Stimulated activated CD4-positive, alpha-beta T cell treated with anti-CD3 and anti-CD28 coated beads, Interleukin-4, amount 100 ng/mL, for 24 hours (primary cell): ENCODE data around the gene SH3BP2.

Source experiments
- DNase-seq: peaks from one replicate; pipeline ENCODE4 v3.0.0-alpha.2; 2020

SH3BP2 gene

DNA sequence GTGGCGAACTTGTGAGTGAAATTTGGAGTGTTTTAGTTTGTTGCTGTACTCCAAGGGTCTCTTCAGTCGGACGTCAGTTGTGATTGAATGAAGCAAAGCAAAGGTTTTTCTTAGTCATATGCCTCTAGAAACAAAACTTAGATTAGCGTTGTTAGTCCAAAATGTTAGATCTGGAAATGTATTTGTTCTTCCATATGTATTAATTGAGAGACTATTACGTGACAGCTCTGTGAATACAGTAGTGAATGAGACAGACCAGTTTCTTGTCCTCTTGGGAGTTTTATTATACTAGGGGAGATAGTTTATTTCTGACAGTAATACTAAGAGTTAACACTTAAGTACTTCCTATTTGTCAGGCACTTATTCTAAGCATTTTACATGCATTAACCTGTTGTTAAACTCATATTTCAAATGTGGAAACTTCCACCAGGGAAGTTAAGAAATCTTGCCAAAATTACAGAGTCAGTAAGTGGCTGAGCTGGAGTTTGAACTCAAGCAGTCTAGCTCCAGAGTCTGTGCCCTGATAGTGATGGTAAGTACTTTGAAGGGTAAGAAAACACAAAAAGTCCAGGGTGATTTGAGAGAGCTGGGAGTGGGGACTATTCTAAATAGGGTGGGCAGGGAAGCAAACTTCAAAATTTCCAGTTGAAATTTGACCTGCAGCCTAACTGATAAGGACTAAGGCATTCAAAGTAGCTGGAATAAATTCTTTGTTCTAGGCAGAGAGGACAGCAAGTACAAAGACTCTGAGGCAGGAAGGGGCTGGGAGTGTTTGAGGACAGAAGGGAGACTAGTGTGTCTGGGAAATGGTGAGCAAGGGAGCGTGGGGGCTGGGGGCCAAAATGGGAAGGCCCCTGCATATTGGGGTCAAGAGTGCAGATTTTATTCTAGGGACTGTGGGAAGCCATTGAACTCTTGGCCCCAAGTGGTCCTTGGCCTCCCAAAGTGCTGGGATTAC lies 67.8 kb downstream of the SH3BP2 start:
- DNase-seq = no peak

DNA sequence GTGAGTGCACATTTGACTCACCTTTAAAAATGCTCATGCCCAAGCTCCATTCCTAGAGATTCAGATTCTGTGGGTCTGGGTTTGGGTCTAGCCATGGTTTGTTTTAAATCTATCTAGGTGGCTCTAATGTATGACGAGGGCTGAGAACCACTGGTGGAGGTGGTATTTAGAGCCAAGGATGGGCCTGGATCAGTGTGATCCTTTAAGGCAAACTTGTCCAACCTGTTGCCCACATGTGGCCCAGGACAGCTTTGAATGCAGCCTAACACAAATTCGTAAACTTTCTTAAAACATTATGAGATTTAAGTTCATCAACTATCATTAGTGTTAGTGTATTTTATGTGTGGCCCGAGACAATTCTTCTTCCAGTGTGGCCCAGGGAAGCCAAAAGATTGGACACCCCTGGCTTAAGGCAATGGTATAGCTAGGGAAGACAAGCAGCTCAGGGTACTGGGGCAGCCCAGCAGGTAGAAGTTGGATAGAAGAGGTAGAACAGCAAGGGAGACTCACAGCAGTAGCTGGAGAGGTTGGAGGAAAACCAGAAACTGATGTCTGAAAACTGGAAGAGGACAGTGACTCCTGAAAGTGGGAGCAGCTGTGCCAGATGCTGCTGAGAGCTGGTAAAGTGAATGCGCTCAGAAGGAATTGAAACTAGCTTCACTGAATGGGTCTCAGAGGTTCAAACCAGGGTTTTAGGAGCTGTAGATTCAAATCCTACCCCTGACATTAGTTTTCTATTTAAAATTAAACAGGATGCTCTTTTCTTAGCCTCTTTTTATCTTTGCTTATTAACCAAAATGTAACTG lies 68.9 kb downstream of the SH3BP2 start:
- no peak for DNase-seq

GRCh38 chr4:2862528-2862927 lies 69.6 kb downstream of the SH3BP2 start:
- no peak for DNase-seq

DNA sequence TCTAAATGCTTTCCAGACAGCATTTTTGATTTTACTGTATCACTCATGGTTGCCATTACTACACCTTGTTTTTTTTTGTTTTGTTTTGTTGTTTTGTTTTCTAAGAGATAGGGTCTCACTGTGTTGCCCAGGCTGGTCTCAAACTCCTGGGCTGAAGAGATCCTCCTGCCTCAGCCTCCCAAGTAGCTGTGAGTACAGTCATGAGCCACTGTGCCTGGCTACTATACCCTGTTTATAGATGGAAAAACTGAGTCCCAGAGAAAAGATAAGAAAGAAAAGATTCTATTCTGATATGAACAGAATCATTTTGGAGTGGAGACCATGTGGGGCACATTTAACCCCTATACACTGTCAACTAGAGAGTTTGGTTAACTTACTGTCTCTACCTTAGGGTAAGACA lies 70.8 kb downstream of the SH3BP2 start:
- no peak for DNase-seq

DNA sequence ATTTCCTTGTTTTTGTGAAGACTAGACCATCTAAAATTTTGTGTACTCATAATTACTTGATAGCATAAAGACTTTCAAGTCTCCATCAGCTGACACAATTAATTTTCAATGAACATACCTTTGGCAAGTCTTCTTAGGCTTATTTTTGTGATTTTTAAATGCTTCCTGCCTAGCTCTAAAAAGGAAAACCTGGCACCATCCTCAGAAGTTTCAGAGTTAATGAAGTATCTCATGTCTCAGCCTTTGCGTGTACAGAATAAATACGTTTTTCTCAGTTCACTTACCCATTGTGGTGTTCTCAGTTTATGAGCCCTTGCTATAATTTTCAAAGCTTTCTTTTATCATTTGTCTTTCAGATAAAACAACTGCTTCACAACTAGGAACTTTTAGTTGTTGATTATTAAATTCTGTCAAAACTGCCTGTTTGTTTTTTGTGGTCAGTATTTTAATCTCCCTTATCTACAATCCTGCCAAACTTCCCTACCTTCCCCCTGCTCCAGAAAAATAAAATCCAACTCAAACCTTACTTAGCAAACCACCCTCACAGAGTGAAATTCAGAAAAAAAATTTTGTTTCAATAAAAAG lies 72.4 kb downstream of the SH3BP2 start:
- no peak for DNase-seq

DNA sequence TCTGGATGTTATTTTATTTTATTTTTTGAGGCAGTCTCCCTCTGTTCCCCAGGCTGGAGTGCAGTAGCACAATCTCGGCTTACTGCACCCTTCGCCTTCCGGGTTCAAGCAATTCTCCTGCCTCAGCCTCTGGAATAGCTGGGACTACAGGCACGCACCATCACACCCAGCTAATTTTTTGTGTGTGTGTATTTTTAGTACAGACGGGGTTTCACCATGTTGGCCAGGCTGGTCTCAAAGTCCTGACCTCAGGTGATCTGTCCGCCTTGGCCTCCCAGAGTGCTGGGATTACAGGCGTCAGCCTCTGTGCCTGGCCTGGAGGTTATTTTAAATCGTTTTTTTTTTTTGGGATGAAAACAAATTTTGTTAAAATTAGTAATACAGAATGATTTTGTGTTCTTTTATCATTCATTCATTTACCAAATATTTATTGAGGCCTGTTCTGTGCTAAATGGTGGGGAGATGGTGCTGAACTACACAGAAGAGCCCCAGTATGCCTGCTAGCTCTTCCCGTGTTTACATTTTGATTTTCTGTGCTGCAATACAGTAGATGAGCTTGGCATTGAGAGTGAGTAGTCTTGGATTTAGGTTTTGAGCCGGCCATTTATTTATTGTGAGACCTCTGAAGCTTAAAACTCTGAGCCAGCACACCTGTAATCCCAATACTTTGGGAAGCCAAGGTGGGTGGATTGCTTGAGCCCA lies 73.4 kb downstream of the SH3BP2 start:
- DNase-seq = no peak

DNA sequence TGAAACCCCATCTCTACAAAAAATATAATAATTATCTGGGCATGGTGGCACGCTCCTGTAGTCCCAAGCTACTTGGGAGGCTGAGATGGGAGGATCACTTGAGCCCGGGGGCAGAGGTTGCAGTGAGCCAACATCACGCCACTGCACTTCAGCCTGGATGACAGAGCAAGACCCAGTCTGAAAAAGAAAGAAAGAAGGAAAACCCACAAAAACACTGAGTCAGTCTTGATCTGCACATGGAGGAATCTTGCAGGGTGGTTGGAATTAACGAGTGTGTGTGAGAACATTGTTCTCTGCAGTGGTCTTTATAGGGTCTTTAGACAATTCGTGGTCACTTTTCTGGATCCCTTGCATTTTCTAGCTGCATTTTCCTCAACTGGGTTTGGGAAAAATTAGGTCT lies 74.0 kb downstream of the SH3BP2 start:
- DNase-seq = no peak

DNA sequence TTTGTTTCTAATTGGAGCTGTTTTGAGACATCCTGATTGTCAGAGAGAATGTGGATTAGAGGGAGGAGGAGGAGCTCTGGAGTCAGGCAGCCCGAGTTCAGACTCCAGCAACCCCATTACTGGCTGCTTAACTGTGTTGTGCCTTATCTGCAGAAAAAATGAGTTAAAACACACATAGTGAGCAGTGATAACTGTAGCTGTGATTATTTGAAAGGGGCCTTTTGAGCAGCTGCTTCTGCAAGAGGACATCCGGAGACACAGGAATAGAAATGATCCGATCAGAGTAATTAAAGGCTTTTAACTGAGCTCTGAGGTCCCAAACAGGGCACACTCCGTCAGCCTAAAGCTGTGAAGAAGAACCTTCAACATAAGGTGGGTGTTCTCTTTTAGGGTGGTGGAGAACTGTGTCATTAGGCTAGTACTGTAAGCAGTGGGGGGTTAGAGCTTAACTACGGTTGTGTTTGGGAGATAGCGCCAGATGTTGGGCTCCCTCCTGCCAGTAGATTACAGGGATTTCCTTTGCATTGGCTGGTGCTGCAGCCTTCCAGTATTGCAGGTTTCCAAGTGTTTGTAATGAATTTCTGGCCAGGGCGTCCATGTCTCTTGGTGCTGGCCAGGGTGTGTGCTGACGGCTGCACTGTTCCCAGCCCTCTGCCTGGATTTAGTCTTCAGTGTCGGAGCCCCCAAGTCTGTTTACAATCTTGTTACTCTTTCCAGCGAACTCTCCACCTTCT lies 75.0 kb downstream of the SH3BP2 start:
- DNase-seq = no peak

- no peak for DNase-seq
These were observed 76.1 kb downstream of the SH3BP2 start for GRCh38 chr4:2868877-2869487.

GRCh38 chr4:2869659-2870058 lies 76.8 kb downstream of the SH3BP2 start:
- no peak for DNase-seq

GRCh38 chr4:2870082-2870481 lies 77.2 kb downstream of the SH3BP2 start:
- DNase-seq = no peak

DNA sequence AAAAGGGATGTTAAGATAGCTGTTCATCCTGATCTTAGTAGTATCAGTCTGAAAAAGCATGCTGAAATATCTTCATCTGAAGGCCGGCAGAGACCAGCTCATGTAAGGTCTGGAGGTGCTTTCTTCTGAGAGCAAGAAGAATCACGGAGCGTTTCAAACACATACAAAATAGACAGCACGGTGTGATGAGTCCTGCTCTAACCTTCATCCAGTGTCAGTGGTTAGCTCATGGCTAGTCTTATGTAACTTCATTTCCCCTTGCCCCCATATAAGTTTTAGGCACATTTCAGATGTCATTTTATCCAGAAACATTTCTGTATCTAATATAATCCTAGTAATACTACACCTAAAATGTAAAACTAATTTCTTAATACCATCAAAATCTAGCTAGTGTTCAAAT lies 78.6 kb downstream of the SH3BP2 start:
- no peak for DNase-seq

DNA sequence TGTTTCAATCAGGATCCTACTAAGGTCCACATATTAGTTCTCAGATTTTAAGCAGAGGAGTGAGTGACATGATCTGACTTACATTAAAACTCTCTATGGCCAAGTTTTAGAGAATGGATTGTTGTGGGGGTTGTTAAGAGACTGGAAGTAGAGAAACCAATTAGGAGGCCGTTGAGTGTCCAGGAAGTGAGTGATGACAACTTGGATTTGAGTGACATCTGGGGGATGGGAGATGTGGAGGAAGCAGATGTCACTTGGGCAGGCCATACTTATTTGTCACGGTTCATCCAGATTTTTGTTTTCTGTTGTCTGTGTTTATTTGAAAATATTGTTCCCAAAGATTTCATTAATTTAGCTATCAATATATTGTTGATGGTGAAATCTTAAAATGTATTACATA lies 79.0 kb downstream of the SH3BP2 start:
- DNase-seq = no peak

DNA sequence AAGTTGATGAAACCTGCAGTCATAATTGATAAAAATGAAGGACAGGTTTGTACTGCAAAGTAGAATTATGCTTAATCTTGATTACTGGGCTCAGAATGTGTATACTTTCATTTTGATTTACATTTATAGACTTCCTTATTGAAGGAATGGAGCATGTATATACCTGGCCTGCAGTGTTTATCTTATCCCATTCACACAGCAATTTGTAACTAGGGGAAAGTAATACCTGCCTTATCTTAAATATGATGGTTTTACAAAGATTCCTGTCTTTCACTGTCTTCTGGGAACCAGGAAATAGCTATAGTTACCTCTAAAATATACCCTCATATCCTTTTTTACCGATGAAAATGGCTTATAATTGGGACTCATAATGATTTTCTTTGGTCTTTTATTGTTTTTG lies 80.4 kb downstream of the SH3BP2 start:
- DNase-seq = no peak

GRCh38 chr4:2874861-2875260 lies 82.0 kb downstream of the SH3BP2 start:
- DNase-seq = no peak

GRCh38 chr4:2875556-2875955 lies 82.7 kb downstream of the SH3BP2 start:
- no peak for DNase-seq

DNA sequence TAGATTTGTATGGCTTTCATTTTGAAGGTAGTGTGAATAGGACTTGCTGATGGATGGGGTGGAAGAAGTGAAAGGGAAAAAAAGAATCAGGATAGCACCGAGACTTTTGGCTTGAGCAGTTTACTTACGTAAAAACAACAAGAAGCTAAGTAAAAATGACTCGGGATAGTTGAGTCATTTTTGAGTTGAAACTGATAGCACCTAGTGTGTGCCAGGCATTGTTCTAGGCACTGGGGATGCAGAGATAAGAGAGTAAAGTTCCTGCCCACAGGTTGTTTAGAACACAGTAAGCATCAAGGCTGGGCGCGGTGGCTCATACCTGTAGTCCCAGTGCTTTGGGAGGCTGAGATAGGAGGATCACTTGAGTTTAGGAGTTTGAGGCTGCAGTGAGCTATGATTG lies 85.5 kb downstream of the SH3BP2 start:
- no peak for DNase-seq

DNA sequence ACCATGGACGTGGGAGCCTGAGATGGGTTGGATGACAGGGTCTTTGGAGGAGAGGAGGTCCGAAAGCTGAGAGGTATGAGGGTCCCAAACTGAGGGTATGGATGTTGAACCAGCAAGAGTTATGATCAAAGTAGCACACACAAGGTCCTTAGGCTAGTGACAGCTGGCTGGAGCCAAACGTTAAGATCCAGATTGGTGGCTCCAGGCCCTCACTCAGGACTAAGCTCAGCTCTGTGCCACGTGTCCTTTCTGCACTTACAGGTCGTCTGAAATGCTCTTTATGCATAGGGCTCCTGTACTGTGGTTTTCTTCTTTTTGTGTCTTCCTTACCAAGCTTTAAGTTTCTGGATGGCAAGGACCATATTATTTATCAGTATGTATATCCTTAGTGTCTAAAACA lies 86.1 kb downstream of the SH3BP2 start:
- DNase-seq = no peak

- no peak for DNase-seq
These were observed 88.5 kb downstream of the SH3BP2 start for GRCh38 chr4:2881431-2881830.

DNA sequence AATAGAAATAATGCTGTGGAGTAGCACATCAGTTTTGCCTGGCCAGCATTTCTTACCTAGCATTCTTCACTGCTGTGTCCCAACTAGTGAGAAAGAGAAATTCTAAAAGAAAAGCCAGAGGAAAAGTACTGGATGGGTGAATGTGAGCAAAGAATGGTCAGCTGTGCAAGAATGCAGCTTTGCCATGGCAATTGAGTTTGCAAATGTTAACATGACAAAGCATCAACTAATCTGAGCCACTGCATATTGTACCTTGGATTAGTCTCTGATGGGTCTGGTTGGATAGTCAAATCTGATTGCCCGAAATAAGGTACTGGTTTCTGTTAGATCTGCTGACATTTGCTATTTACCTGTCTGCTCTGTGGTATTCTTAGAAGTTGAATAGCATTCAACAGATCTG lies 89.5 kb downstream of the SH3BP2 start:
- no peak for DNase-seq

- no peak for DNase-seq
These were observed 93.3 kb downstream of the SH3BP2 start for GRCh38 chr4:2886161-2886560.

DNA sequence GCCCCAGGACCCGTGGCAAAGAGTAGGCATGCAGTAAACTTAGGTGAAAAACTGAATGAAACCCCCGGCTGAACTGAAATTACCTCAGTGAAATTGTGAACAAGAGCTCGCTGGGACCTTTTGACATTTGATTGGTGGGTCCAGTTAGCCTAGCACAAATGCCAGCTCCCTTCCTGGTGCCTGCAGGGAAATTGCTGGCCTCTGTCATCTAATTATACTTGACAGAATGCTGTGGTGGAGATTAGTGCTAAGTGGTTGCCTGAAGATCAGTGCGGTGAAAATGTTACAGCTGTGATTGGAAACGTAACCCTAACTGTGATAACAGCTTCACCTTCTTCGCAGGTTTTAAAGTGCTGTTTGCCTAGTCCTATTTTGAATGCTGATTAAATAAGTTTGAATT lies 93.7 kb downstream of the SH3BP2 start:
- no peak for DNase-seq
